ENCODE data around the gene TSPAN9. TPM values are rescaled to one million over a fixed set of nuclear protein-coding genes. Genes with fewer than 3 reads are reported as not detected.

Gene TSPAN9
- total RNA-seq, 1 experiment from 2014 or later = 7.7 TPM

- no peak for DNase-seq (ENCODE audit: low read depth, low spot score)
- ATAC-seq = no peak
- H3K27me3 ChIP-seq (ENCODE audit: control insufficient read depth, insufficient read depth, low read length) = no peaks in the 10 kb centered on the region
- no TSS peak for BruUV-seq (replicated peaks)
- TF ChIP-seq SIN3A (IDR thresholded peaks at IDR 0.05; ENCODE audit: borderline replicate concordance, insufficient read depth, low read depth, low read length) (no peak), REST (IDR thresholded peaks at IDR 0.05; ENCODE audit: insufficient read depth in 1 of 2, low read depth in 2 of 2, low read length in 1 of 2) (no peak), POLR2AphosphoS5 (IDR thresholded peaks at IDR 0.05; ENCODE audit: low read depth, low read length) (no peak), CTCF (IDR thresholded peaks at IDR 0.05) (no peak), TCF7L2 (IDR thresholded peaks at IDR 0.05; ENCODE audit: low read depth, low read length) (no peak)
- intact Hi-C loops (cut with micrococcal nuclease; ENCODE audit: unreplicated experiment) (no loop called here), in situ Hi-C loops (cut with HindIII; ENCODE audit: low pct_unique_long_range_greater_than_20kb, low sequenced_read_pairs) (no loop called here)
- no peak overlapping the region for H3K27ac ChIP-seq (ENCODE audit: low read length)
- H3K4me1 ChIP-seq (ENCODE audit: control insufficient read depth, insufficient read depth, low read length) = no peaks in the 10 kb centered on the region
- H3K36me3 ChIP-seq (ENCODE audit: control insufficient read depth, insufficient read depth, low read length) = no peaks in the 10 kb centered on the region
- ChIA-PET POLR2A (no interaction called here), CTCF (no interaction called here)
- no peaks in the 10 kb centered on the region for H3K9me3 ChIP-seq (ENCODE audit: control insufficient read depth, insufficient read depth, low read depth, low read length)
- no peak overlapping the region for H3K4me3 ChIP-seq (ENCODE audit: low read depth in 2 of 2, low read length in 2 of 2)
Measured at GRCh38 chr12:3139760-3140159, 62.6 kb downstream of the TSPAN9 start.

- ATAC-seq (no peak), DNase-seq (ENCODE audit: low read depth, low spot score) (no peak)
- in situ Hi-C loops (cut with HindIII; ENCODE audit: low pct_unique_long_range_greater_than_20kb, low sequenced_read_pairs) (no loop called here), intact Hi-C loops (cut with micrococcal nuclease; ENCODE audit: unreplicated experiment) (no loop called here)
- POLR2A ChIA-PET = no interaction called here
- Histone ChIP-seq H3K9me3 (ENCODE audit: control insufficient read depth, insufficient read depth, low read depth, low read length) (no peaks in the 10 kb centered on the region), H3K4me1 (ENCODE audit: control insufficient read depth, insufficient read depth, low read length) (no peaks in the 10 kb centered on the region), H3K27ac (ENCODE audit: low read length) (no peak overlapping the region), H3K4me3 (ENCODE audit: low read depth in 2 of 2, low read length in 2 of 2) (no peak overlapping the region), H3K36me3 (ENCODE audit: control insufficient read depth, insufficient read depth, low read length) (no peaks in the 10 kb centered on the region), H3K27me3 (ENCODE audit: control insufficient read depth, insufficient read depth, low read length) (no peaks in the 10 kb centered on the region)
- CTCF ChIA-PET = no interaction called here
- BruUV-seq (replicated peaks) = no TSS peak
- no peak for TF ChIP-seq REST (IDR thresholded peaks at IDR 0.05; ENCODE audit: insufficient read depth in 1 of 2, low read depth in 2 of 2, low read length in 1 of 2)
- no peak for TF ChIP-seq CTCF (IDR thresholded peaks at IDR 0.05)
- no peak for TF ChIP-seq TCF7L2 (IDR thresholded peaks at IDR 0.05; ENCODE audit: low read depth, low read length)
- TF ChIP-seq POLR2AphosphoS5 (IDR thresholded peaks at IDR 0.05; ENCODE audit: low read depth, low read length) = no peak
- no peak for TF ChIP-seq SIN3A (IDR thresholded peaks at IDR 0.05; ENCODE audit: borderline replicate concordance, insufficient read depth, low read depth, low read length)
Measured at GRCh38 chr12:3140284-3140683, 63.1 kb downstream of the TSPAN9 start.
